GM21360 (cell line): ENCODE measurements around the gene COP1.

ENCODE experiments used
- ATAC-seq: cut with Tn5 transposase; IDR thresholded peaks from one replicate; pipeline ENCODE4 v1.9.1; 2021; ENCODE audit warnings: mild to moderate bottlenecking, moderate library complexity; ENCODE audit not compliant: unreplicated experiment

Gene COP1

DNA sequence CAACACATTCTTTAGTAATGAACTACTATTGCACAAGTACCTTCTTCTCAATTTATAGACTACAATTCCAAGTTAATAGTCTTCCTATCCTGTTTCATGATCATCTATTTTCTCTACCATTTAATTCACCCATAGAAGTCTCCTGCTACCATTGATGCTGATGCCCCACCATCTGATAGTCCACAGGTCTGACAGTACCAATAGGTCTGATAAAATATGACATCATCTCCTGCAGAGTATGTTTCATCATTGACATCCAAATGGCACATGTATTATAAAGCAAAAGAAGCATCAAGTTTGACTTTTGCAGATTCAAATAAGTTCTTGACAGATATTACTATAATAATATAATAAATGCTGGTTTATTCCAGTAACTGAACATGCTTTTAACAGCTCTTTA is 5.5 kb downstream of the COP1 start:
- no peak for ATAC-seq

DNA sequence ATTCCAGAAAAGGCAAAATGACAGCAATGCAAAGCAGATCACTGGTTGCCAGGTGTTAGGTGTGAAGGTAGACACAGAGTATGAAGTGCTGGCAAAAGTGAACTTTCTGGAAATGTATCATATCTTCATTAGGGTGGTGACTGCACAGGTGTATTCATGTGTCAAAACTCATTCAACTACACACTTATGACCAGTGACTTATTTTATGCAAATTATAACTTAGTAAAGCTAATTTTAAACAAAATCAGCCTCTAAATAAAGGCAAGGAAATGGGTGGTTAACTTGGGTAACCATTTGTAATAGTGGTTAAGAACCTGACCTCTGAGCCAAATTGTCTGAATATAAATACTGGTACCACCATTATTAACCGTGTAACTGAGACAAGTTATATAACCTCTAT is 7.4 kb downstream of the COP1 start:
- ATAC-seq = no peak

DNA sequence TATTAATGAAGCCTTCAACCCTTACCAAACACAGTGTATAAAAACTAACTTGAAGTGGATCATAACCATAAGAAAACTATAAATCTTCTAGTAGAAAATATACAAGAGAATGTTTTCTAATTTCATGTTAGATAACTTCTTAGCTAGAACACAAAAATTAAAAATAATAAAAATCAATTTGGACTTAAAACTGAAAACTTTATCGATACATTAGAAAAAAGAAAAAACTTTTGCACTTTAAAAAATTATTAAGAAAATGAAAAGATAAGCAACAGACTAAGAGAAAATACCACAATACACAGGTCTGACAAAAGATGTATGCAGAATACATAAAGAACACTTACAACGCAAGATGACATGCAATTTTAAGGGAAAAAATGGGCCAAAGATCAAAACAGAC is 8.7 kb downstream of the COP1 start:
- no peak for ATAC-seq

DNA sequence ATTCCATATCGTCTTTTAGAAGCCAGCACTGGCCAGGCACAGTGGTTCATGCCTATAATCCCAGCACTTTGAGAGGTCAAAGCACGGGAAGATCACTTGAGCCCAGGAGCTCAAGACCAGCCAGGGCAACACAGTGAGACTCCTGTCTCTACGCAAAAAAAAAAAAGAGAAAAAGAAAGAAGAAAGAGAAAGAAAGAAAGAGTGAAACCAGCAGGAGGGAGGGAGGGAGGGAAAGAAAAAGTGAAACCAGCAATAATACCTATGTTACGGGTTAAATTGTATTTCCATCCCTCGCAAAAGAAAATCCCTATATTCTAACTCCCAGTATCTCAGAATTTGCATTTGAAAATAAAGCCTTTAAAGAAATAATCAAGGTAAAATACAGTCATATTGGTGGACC is 10.4 kb downstream of the COP1 start:
- ATAC-seq = no peak

DNA sequence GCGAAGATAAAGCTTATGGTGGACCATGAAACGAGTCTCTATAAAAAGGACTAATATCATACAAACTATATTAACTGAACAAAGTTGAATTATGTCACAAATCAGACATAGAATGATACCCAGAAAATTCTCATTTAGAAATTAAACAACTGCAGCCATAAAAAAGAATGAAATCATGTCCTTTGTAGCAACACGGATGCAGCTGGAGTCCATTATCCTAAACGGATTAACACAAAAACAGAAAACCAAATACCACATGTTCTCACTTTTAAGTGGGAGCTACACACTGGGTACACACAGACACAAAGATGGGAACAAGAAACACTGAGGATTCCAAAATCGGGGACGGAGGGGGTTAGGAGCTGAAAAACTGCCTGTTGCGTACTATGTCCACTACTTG is 11.5 kb downstream of the COP1 start:
- ATAC-seq = no peak

DNA sequence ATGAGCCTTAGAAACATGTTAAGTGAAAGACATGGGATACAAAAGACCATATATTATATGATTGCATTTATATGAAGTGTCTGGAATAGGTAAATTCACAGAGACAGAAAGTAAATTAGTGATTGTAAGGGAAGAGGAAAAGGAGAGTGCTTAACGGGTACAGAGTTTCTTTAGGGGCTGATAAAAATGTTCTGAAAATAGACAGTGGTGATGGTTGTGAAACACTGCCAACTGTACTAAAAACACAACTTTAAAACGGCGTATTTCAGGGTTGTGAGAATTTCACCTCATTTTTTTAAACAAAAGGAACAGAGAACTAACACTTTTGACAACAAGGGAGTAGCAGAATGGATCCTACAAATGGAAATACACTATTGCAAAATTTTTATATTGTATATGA is 13.4 kb downstream of the COP1 start:
- no peak for ATAC-seq

DNA sequence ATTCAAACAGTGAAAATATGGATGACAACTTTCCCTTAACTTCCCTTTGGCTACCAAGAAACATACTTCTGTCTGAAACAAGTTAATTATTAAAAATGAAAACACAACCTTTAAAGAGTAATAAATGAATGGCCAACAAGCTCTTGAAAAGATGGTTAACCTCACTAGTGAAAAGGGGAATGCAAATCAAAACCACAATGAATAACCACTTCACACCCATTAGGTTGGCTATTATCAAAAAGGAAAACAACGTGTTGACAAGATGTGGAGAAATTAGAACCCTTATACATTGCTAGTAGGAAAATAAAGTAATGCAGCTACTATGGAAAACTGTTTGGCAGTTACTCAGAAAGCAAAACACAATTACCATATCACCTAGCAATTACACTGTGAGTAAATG is 14.1 kb downstream of the COP1 start:
- ATAC-seq = peak; percentile 66

DNA sequence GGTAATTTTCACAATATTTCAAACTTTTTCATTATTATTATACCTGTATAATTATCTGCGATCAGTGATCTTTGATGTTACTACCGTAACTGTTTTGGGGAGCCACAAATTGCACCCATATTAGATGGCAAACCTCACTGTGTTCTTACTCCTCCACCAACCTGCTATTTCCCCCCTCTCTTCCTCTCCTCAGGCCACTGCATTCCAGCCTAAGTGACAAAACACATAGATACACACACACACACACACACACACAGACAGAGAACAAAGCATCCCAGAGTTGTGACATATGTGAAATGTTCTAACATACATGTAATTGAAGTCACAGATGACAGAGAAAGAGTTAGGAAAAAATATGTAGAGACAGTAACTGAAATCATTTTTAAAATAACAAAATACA is 18.5 kb downstream of the COP1 start:
- no peak for ATAC-seq

DNA sequence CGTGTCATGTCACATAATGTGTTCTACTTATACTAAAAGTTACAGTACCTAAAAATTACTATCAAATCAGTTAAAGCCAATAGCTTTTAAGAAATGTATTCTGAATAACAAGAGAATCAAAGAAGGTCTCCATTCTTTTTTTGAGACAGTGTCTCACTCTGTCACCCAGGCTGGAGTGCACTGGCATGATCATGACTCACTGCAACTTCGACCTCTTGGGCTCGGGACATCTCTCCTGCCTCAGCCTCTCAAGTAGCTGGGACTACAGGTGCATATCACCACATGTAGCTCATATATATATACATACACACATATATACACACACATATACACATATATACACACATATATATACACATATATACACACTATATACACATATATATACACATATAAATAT is 20.1 kb downstream of the COP1 start:
- no peak for ATAC-seq

DNA sequence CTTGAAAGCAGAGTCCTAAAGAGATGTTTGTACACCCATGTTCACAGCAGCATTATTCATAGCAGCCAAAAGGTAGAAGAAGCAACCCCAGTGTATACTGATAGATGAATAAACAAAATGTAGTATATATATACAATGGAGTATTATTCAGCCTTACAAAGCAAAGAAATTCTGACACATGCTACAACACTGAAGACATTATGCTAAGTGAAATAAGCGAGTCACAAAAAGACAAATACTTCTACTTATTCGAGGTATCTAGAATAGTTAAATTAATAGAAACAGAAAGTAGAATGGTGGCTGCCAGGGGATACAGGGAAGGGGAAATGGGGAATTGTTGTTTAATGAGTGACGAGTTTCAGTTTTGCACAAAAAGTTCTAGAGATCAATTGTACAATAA is 23.5 kb downstream of the COP1 start:
- ATAC-seq = peak; percentile 52

DNA sequence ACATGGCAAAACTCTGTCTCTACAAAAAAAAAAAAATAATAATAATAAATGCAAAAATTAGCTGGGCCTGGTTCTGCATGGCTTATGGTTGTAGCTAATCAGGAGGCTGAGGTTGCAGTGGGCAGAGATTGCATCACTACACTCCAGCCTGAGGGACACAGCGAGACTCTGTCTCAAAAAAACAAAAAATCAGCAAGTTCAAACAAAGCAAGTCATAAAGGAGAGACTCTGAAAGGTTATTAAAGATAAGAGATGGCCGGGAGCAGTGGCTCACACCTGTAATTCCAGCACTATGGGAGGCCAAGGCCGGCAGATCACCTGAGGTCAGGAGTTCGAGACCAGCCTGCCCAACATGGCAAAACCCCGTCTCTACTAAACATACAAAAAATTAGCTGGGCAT is 28.8 kb downstream of the COP1 start:
- no peak for ATAC-seq

DNA sequence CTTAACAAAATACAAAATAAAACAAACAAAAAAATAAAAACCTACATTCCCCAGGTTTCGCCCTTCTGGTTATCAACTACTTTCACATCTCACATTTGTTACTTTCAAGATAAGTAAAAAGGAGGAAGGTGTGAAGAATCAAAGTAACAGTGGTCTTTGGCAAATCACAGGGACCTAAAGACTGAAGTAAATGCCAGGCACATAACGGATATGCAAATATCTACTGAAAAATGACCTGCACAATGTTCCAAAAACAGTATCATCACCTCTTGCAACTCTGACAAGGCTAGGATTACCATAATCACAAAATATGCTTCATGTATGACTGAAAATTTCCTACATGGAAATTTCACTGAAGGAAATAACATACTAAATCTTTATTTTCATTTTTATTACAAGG is 29.3 kb downstream of the COP1 start:
- peak; percentile 89 for ATAC-seq

DNA sequence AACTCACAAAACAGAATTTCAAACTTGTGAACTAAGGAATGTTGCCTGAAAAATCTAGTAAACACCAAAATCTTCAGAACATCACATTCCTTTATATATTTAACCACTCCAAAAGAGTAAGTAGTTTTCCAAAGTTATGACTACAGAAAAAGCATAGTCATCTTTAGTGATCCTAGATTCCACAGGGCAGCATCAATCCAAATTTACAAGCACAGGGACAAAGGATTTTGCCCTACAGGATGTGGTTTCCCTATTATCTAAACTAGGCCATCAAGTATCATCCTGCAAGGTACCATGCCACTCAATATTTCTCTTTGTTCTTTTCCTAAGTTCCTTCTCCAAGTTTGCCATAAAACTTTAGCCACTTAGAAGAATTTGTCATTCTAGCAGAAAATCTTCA is 33.0 kb downstream of the COP1 start:
- ATAC-seq = no peak

DNA sequence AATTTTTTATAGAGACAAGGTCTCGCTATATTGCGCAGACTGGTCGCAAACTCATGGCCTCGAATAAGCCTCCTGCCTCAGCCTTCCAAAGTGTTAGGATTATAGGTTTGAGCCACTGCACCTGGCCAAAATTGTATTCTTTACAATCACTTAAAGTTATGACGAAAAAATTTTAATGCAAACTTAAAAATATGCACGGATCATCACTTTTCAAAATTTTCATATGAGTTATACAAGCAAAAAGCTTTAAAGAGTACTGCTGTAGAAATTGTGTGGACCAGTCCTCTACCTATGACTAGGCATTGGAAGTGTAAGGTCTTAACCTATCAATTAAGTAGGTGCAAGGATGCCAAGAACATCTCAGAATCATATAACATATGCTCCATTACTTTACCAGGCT is 34.9 kb downstream of the COP1 start:
- ATAC-seq = no peak

DNA sequence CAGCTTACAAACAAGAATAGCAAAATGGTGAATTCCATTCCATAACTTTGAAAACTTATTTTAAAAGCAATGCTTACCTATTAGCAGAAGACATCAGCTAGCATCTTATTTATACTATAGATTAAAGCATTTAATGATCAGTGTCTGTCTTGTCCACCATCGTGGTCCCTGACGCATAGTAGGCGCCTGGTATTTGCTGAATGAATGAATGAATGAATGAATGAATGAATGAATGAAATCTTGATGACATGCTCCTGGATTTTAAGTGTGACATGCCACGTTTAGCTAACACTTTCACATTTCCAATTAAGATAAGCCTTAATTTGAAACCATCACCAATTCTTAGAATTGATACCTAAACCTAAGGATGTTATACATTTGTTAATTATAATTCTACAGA is 39.9 kb downstream of the COP1 start:
- ATAC-seq = no peak

DNA sequence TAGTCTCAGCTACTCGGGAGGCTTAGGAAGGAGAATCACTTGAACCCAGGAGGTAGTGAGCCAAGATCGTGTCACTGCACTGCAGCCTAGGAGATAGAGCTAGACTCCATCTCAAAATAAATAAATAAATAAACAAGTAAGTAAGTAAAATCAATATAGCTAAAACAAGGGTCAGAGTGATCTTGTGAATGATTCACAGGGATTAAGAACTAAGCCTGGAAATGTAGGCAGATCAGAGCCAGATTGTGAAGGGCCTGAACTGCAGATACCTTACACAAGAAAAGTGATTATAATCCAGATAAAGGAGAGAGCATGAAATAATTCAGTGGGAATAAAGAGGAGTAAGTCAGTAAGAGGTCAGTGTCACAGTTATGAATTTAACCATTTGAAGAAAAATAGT is 41.5 kb downstream of the COP1 start:
- no peak for ATAC-seq

DNA sequence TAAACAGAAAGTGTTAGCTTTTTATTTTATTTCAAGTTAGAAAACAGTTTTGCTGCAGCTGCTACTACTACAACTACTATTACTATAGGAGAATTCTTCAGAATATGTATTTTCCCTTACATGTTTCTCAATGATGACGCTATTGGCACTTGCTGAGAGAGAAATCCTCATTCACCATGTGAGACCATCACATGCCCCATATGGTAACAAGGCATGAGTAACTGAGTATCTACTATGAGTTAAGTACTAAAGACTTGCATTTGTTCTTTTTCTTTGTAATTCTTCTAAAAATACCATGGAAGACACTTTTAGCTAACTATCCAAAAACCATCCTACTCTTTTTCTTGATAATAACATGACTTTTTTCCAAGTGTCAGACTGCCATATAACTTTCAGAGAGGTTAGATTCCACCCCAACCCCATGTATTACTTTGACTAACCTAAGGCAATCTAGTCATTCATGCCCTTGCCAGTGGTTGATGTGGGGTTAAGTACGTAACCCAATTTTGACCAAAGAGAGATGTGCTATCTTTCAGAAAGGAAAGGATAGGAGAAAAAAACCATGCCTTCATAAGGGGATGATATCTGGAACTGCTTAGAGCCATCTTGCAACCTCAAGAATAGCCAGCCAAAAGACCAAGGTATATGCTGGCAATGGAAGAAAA is 42.9 kb downstream of the COP1 start:
- ATAC-seq = no peak

DNA sequence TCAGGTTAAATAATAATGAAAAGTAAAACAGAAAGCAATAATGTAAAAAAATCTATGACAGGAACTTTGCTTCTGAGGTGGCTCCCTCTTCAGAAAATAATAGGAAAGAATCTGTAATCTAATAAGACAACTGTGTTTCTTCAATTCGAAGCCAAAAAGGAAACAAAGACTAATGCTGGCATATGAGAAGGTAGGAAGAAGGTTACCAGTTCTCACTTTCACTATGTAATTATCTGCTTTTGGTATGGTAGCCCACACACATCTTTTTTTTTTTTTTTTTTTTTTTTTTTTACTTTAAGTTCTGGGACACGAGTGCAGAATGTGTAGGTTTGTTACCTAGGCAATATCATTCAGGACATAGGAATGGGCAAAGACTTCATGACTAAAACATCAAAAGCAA is 47.1 kb downstream of the COP1 start:
- no peak for ATAC-seq

DNA sequence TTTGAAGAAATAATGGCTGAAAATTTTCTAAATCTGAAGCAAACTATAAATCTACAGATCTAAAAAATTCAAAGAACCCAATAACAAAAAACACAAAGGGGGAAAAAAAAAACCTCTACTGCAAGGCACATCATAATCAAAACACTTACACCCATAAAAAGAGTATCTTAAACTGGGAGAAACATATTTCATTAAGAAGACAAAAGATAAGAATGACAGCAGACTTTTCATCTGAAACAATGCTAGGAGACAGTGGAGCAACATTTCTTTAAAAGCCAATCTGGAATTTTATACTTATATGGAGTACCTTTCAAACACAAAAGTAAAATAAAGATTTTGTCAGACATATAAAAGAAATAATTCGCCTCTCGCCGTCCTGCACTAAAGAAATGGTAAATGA is 49.1 kb downstream of the COP1 start:
- ATAC-seq = no peak

DNA sequence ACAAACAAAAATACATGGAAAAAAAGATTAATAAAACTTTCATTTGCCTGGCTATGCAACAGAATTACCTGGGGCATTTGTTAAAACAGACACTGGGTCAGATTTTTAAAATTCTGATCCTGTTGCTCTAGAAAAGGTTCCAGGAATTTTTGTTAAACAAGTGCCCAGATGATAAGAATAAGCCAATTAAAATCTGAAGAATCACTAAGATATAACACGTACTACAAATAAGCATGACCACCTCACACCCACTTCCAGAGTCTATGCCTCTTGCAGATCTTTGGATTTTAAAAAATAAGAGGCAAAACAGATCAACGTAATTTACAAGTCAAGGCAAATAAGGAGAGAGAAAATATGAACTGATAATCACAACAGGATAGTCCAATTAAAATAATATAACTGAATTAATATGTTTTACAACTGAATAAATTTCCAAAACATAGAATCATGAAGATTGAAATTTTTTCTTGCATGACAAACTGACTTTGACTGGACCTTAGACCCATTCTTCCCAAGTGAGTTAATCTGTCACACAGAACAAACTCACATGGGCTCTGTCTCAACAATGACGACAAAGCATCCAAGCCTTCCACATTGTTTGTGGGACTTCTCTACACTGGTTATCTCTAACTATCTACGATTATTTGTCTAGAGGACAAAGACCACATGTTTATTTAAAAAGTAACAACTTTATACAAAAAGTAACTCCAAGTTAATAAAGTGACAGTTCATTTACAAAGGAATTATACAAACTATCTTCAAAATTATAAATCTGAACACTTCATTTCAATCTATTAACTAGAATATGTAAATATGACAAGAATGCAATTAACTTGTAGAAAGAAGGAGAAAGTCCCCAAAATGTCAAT is 56.9 kb downstream of the COP1 start:
- ATAC-seq = no peak

DNA sequence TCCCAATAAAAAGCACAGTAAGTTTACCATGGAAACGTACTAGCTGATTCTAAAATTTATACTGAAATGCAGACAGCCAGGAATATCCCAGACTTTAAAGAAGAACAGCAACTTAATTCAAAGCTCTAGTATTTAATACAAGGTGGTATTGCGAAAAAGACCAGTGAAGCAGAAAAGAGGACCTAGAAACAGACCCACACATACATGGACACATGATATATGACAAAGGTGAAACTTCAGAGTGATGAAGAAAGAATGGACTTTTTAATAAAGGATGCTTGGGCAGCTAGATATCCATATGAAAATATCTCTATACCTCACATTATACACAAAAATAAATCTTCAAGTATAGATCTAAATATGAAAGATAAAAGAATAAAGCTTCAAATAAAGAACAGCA is 62.6 kb downstream of the COP1 start:
- ATAC-seq = no peak

DNA sequence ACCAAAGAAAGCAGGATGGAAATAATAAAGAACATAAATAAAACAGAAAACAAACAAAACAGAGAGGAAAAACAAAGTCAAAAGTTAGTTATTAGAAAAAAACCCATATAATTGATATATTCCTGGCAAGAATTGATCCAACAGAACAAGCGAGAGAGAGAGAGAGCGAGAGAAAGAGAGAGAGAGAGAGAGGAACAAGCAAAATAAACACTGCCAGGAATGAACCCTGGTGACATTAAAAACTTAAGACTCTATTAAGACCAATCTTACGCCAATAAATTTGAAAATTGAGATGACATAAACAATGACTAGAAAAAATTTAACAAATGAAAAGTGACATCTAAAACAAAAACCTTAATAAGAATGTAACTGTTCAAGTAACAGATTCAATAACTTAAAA is 64.1 kb downstream of the COP1 start:
- ATAC-seq = no peak

DNA sequence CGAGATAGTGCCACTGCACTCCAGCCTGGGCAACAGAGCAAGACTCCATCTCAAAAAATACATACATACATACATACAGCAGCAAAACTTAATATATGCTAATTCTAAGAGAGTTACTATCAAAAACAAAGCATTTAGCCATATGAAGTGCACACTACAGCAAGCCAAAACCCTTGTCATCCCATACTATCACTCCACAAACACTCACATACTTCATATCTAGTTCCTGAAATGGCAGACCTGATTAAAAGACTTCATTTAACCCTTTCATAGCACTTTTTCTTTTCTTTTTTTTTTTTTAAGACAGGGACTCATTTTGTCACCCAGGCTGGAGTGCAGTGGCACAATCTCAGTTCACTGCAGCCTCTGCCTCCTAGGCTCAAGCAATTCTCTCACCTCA is 65.6 kb downstream of the COP1 start:
- no peak for ATAC-seq
